H9 (cell line): ENCODE results near the gene GNB1L. TPM values are rescaled to one million over a fixed set of nuclear protein-coding genes. Genes with fewer than 3 reads are reported as not detected.

ENCODE experiments used
- DNase-seq: peaks from one replicate; pipeline ENCODE4 v3.0.0-alpha.2; 2017
- H2AFZ ChIP-seq: one replicate; pipeline ENCODE4 v1.6.1; 2013; ENCODE audit warnings: mild to moderate bottlenecking, low read length, control low read depth, moderate library complexity
- H2AK5ac ChIP-seq: 2 replicates; pipeline ENCODE4 v1.6.1; 2013; ENCODE audit warnings: low read length, control low read depth, mixed read lengths; ENCODE audit not compliant: insufficient read length
- H2BK120ac ChIP-seq: one replicate; pipeline ENCODE4 v1.6.1; 2013; ENCODE audit warnings: low read depth, mild to moderate bottlenecking, low read length, control low read depth, inconsistent platforms; ENCODE audit not compliant: poor library complexity, severe bottlenecking
- H2BK12ac ChIP-seq: 2 replicates; pipeline ENCODE4 v1.6.1; 2013; ENCODE audit warnings: low read length, control low read depth, mixed read lengths, low read depth; ENCODE audit not compliant: insufficient read length
- H2BK15ac ChIP-seq: 2 replicates; pipeline ENCODE4 v1.6.1; 2013; ENCODE audit warnings: low read depth, low read length, control low read depth
- H2BK20ac ChIP-seq: one replicate; pipeline ENCODE4 v1.6.1; 2013; ENCODE audit warnings: low read depth, mild to moderate bottlenecking, low read length, control low read depth, inconsistent platforms; ENCODE audit not compliant: poor library complexity, severe bottlenecking
- H2BK5ac ChIP-seq: 2 replicates; pipeline ENCODE4 v1.6.1; 2013; ENCODE audit warnings: low read length, control low read depth, mixed read lengths; ENCODE audit not compliant: insufficient read length
- H3K14ac ChIP-seq: 2 replicates; pipeline ENCODE4 v1.6.1; 2013; ENCODE audit warnings: low read length, control low read depth; ENCODE audit not compliant: insufficient read depth
- H3K18ac ChIP-seq: 2 replicates; pipeline ENCODE4 v1.6.1; 2013; ENCODE audit warnings: low read depth, mild to moderate bottlenecking, mixed read lengths, low read length, control low read depth; ENCODE audit not compliant: insufficient read length
- H3K23ac ChIP-seq: 2 replicates; pipeline ENCODE4 v1.6.1; 2013; ENCODE audit warnings: low read length, control low read depth, mixed read lengths, low read depth; ENCODE audit not compliant: insufficient read length
- H3K23me2 ChIP-seq: 2 replicates; pipeline ENCODE4 v1.6.1; 2013; ENCODE audit warnings: low read depth, mild to moderate bottlenecking, mixed read lengths, low read length, control low read depth; ENCODE audit not compliant: insufficient read length, poor library complexity, severe bottlenecking
- H3K27ac ChIP-seq: 2 replicates; pipeline ENCODE4 v1.5.1; 2013; ENCODE audit warnings: low read length, control low read depth, mixed read lengths, low read depth; ENCODE audit not compliant: insufficient read length
- H3K27me3 ChIP-seq: 2 replicates; pipeline ENCODE4 v1.6.1; 2013; ENCODE audit warnings: low read length, control low read depth, inconsistent platforms; ENCODE audit not compliant: insufficient read depth
- H3K4ac ChIP-seq: 2 replicates; pipeline ENCODE4 v1.6.1; 2013; ENCODE audit warnings: low read depth, mild to moderate bottlenecking, control low read depth, inconsistent platforms, low read length, moderate library complexity
- H3K4me1 ChIP-seq: 2 replicates; pipeline ENCODE4 v1.6.1; 2013; ENCODE audit warnings: low read length, control low read depth, inconsistent platforms; ENCODE audit not compliant: insufficient read depth
- H3K4me2 ChIP-seq: 2 replicates; pipeline ENCODE4 v1.6.1; 2013; ENCODE audit warnings: low read length, control low read depth, mixed read lengths; ENCODE audit not compliant: insufficient read length, insufficient read depth
- H3K56ac ChIP-seq: 2 replicates; pipeline ENCODE4 v1.6.1; 2013; ENCODE audit warnings: low read depth, mild to moderate bottlenecking, mixed read lengths, low read length, control low read depth; ENCODE audit not compliant: insufficient read length
- H3K79me1 ChIP-seq: 2 replicates; pipeline ENCODE4 v1.6.1; 2013; ENCODE audit warnings: low read depth, mild to moderate bottlenecking, moderate library complexity, low read length, control low read depth, inconsistent platforms; ENCODE audit not compliant: insufficient read depth, poor library complexity, severe bottlenecking
- H3K79me2 ChIP-seq: 2 replicates; pipeline ENCODE4 v1.6.1; 2013; ENCODE audit warnings: low read length, control low read depth, inconsistent platforms; ENCODE audit not compliant: insufficient read depth
- H3K9ac ChIP-seq: 2 replicates; pipeline ENCODE4 v1.6.1; 2013; ENCODE audit warnings: low read length, control low read depth, mixed read lengths; ENCODE audit not compliant: insufficient read length; ENCODE audit errors: extremely low read depth
- H3K9me3 ChIP-seq: one replicate; pipeline ENCODE4 v1.6.1; 2013; ENCODE audit warnings: low read depth, low read length, inconsistent platforms; ENCODE audit not compliant: control insufficient read depth
- H3T11ph ChIP-seq: one replicate; pipeline ENCODE4 v1.6.1; 2013; ENCODE audit warnings: mild to moderate bottlenecking, low read length, control low read depth, inconsistent platforms
- H4K20me1 ChIP-seq: one replicate; pipeline ENCODE4 v1.6.1; 2013; ENCODE audit not compliant: control insufficient read depth, insufficient read length, insufficient read depth
- H4K5ac ChIP-seq: 2 replicates; pipeline ENCODE4 v1.6.1; 2013; ENCODE audit warnings: low read depth, mild to moderate bottlenecking, mixed read lengths, low read length, control low read depth; ENCODE audit not compliant: insufficient read length
- H4K8ac ChIP-seq: replicated peaks from 2 replicates; pipeline ENCODE4 v1.6.1; 2013; ENCODE audit warnings: low read length, control low read depth, mixed read lengths, low read depth; ENCODE audit not compliant: insufficient read length
- H4K91ac ChIP-seq: 2 replicates; pipeline ENCODE4 v1.6.1; 2013; ENCODE audit warnings: low read depth, mild to moderate bottlenecking, moderate library complexity, mixed read lengths, low read length, control low read depth; ENCODE audit not compliant: insufficient read length
- H3K27ac Mint-ChIP-seq, 3 experiments: 2 replicates in 2 of 3; 3 replicates in 1 of 3; pipeline ENCODE4 v1.8.0; 2020 to 2021; ENCODE audit warnings: mixed read lengths in 3 of 3, mild to moderate bottlenecking in 1 of 3, moderate library complexity in 1 of 3
- H3K27me3 Mint-ChIP-seq: 2 replicates; pipeline ENCODE4 v1.8.0; 2021; ENCODE audit warnings: low read depth, mild to moderate bottlenecking, moderate library complexity, mixed read lengths
- H3K36me3 Mint-ChIP-seq, 3 experiments: 2 replicates in 2 of 3; 3 replicates in 1 of 3; pipeline ENCODE4 v1.8.0; 2020 to 2021; ENCODE audit warnings: low read depth in 3 of 3, mixed read lengths in 3 of 3; ENCODE audit not compliant: insufficient read depth in 1 of 3
- H3K4me1 Mint-ChIP-seq, 2 experiments: 2 replicates each; pipeline ENCODE4 v1.8.0; 2020; ENCODE audit warnings: mixed read lengths in 2 of 2
- H3K4me3 Mint-ChIP-seq, 2 experiments: 2 replicates in 1 of 2; 3 replicates in 1 of 2; pipeline ENCODE4 v1.8.0; 2020 to 2021; ENCODE audit warnings: mild to moderate bottlenecking in 2 of 2, mixed read lengths in 2 of 2, moderate library complexity in 1 of 2
- H3K9me3 Mint-ChIP-seq, 2 experiments: 2 replicates in 1 of 2; 3 replicates in 1 of 2; pipeline ENCODE4 v1.8.0; 2020; ENCODE audit warnings: mild to moderate bottlenecking in 2 of 2, mixed read lengths in 2 of 2, moderate library complexity in 1 of 2
- CTCF ChIP-seq: fragments of 200-600 bp; sonication (generic); conservative IDR thresholded peaks from 3 replicates; pipeline ENCODE4 v1.8.0; 2021; ENCODE audit warnings: antibody characterized with exemption, mild to moderate bottlenecking
- WGBS: extraction: QIAGEN DNeasy Blood & Tissue Kit; methylation state at CpG from one replicate; pipeline ENCODE4 v1.1.7; 2013; ENCODE audit warnings: missing lambda C conversion rate, low lambda C conversion rate, mixed read lengths; ENCODE audit not compliant: insufficient read length; ENCODE audit errors: extremely low coverage; 5-methylcytosine and 5-hydroxymethylcytosine counted together
- total RNA-seq: library from RNA; stranded (reverse); gene quantifications from 2 replicates; pipeline ENCODE4 v1.2.1, GENCODE V29; 2021

The GNB1L gene
- total RNA-seq, 1 experiment from 2014 or later: 22.4 TPM

- Histone ChIP-seq H3K4ac (no peak overlapping the region), H3K9ac (no peak overlapping the region), H2BK5ac (no peak overlapping the region), H2BK15ac (no peak overlapping the region), H3K27ac (no peak overlapping the region), H4K8ac (no peak overlapping the region), H4K20me1 (no peaks in the 10 kb centered on the region), H3K23ac (no peak overlapping the region), H4K91ac (no peak overlapping the region), H3K18ac (no peak overlapping the region), H2BK20ac (no peak overlapping the region), H3K9me3 (no peaks in the 10 kb centered on the region), H3K14ac (no peak overlapping the region), H2AK5ac (no peak overlapping the region), H3K79me1 (no peaks in the 10 kb centered on the region), H3K4me1 (no peaks in the 10 kb centered on the region), H3K4me2 (no peak overlapping the region), H3K27me3 (no peaks in the 10 kb centered on the region), H2BK120ac (no peak overlapping the region), H4K5ac (no peak overlapping the region), H3K23me2 (no peaks in the 10 kb centered on the region), H3T11ph (no peak overlapping the region), H3K79me2 (no peaks in the 10 kb centered on the region), H2AFZ (no peak overlapping the region), H3K56ac (no peak overlapping the region), H2BK12ac (no peak overlapping the region)
- Mint-ChIP-seq H3K36me3 (peaks cover 0 to 6% (median 5%) of the 10 kb centered on the region in 3 experiments; a peak in 4 of 7 replicates), H3K9me3 (peaks cover 0 to 3% of the 10 kb centered on the region in 2 experiments; a peak in 3 of 5 replicates), H3K4me3 (no peak overlapping the region), H3K27me3 (no peaks in the 10 kb centered on the region; the same call in 1 of the 2 replicates), H3K4me1 (no peaks in the 10 kb centered on the region), H3K27ac (no peak overlapping the region)
- no peak for DNase-seq
- no CpG with 5 or more reads among the region's 6 CpGs for WGBS
- no peak for TF ChIP-seq CTCF
Observed at GRCh38 chr22:19831016-19831415, 23.7 kb downstream of the GNB1L start.
